ENCODE measurements around the gene POLR3E.

Gene POLR3E

DNA sequence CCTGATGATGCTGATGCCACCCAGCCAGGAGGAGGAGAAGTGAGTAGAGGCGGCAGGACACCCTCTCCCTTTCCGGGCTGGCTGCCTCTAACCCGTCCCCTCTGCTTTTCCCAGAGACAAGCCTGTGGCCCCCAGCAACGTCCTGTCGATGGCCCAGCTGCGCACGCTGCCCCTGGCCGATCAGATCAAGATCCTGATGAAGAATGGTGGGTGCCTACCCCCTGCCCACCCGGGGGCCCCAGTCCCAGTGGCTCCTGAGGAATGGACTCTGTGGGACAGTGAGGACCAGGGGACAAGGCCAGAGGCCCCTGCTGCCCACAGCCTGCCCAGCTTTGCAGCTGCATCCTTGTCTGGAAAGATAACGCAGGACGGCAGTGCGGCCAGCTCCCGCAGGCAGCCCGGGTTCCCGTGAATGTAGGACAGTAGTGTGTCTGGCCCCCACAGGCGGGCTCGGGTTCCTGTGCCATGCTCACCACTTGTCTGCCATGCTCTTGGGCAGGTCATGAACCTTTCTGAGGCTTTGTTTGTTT, 19.9 kb downstream of the POLR3E start:
- no peak for DNase-seq (ENCODE audit: low read depth, low spot score)

DNA sequence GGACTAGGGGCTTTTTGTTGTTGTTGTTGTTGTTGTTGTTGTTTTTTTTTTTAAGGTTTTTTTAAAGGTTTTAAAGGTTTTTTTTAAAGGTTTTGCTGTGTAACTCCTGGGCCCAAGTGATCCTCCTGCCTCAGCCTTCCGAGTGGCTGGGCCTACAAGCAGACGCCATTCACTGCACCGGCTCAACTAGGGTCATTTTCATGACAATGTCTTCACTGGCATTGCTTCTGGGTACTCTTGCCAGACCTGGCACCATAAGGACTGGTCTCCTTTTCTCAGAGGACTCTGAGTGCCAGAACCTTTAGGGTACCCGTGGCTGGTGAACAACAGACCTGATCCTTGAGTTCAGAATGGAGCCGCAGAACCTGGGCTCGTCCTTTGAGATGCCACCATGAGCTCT, 20.4 kb downstream of the POLR3E start:
- DNase-seq (ENCODE audit: low read depth, low spot score), result no peak

DNA sequence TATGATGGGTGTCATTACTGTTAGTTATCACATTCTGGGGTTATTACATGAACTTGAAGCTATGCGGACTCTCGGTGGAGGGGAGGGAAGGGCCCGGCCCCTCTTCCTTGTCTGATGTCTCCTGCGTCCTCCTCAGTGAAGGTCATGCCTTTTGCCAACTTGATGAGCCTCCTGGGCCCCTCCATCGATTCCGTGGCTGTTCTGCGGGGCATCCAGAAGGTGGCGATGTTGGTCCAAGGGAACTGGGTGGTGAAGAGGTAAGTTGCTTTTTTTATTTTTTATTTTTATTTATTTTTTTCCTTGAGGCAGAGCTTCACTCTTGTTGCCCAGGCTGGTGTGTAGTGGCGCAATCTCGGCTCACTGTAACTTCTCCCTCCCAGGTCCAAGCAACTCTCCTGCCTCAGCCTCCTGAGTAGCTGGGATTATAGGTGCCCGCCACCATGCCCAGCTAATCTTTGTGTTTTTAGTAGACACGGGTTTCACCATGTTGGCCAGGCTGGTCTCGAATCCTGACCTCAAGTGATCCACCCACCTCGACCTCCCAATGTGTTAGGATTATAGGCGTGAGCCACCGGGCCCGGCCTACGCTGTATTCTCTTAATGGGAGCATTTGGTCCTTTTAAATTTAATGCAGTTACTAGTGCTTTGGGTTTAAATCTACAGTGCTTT, 21.6 kb downstream of the POLR3E start:
- DNase-seq (ENCODE audit: low read depth, low spot score), result peak; percentile 19

DNA sequence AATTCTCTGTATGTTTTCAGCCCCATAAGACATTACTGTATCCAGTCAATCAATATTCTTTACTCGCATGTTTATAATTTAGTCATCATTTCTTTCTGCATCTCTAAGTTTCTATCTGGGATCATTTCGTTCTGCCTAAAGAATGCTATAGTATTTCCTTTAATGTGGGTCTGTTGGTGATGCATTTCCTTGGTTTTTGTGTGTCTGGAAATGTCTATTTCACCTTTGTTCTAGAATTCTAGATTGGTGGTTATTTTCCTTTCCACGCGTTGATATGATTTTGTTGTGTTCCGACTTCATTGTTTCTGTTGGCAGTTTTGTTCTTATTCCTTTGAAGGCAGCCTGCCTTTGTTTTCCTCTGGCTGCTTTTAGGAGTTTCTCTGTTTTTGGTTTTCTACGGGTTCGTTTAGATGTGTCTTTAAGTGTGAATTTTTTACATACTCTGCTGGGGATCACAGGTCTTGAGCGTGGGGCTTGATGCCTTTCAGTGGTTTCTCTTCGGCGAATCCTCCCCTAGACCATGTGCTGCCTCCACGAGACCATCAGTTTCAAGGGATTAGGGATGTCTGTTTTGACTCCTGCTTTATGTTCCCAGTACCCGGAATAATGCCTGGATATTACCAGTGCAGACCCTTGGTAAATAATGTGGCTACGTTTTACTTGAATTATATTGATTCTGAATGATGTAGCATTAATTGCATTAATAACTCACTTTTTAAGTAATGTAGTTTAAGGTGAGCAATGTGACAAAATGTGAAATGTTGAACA, 23.5 kb downstream of the POLR3E start:
- no peak for DNase-seq (ENCODE audit: low read depth, low spot score)

DNA sequence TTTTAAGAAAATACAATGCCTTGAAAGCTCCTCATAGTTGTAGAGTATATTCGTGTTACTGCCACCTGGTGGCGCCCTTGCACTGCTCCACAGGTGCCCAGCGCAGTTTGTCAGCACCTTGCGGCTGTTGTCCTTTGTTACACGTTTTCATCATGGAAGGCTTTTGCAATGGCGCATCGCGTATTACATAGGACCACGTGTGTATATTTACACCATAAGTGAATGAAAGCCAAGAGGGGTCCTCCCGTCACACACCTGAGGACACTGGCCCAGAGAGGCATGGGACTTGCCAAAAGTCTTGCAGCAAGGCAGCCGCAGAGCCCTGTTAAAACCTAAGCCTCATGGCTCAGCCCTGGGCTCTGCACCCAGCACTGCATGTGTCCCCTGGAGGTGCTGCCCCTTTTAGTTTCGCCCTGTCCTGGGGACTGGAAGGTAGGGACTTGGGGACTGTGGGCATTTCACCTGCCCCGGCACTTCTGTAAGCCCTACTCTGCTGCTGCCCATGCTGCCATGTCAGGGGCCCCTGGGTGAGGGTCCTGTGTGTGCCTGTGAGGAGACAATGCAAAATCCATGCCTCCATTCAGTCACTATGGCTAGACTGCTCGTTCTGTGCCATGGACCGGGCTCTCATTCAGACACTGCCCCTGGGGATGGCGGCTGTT, 24.3 kb downstream of the POLR3E start:
- peak; percentile 87 for DNase-seq (ENCODE audit: low read depth, low spot score)

DNA sequence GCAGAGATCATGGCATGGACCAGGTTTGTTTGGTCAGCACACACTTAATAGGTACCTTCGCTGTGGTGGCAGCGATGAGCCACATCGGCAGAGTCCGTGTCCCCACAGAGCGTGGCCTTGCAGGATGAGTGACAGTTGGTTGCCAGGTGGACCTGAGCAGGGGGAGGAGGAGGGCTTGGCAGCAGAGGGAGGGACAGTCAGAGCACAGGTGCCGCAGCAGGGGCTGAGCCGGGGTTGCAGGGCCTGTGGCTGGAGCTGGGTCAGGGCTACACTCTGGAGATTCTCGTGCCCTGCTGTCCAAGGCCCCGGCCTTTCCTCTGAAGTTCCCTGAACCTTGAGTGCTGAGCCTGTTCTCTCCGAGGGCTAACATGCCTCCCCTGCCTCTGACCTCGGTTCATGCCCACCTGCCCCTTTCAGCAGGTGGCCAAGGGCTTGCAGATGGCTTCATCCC, 24.8 kb downstream of the POLR3E start:
- DNase-seq (ENCODE audit: low read depth, low spot score), result no peak

DNA sequence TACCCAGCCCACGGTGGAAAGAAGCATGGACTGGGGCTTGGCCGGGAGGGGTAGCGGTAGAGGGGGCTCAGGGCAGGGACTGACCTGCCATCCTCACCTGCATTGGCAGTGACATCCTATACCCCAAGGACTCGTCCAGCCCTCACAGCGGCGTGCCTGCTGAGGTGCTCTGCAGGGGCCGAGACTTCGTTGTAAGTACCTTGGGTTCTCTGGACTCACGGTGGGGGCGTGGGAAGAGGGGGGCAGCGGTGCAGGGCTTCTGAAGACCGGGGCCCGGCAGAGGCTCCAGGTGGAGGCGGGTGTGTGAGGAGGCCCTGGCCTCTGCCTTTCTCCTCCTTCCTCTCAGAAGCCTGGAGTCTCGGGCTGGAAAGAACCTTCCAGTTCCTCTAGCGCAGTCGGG, 25.5 kb downstream of the POLR3E start:
- no peak for DNase-seq (ENCODE audit: low read depth, low spot score)

DNA sequence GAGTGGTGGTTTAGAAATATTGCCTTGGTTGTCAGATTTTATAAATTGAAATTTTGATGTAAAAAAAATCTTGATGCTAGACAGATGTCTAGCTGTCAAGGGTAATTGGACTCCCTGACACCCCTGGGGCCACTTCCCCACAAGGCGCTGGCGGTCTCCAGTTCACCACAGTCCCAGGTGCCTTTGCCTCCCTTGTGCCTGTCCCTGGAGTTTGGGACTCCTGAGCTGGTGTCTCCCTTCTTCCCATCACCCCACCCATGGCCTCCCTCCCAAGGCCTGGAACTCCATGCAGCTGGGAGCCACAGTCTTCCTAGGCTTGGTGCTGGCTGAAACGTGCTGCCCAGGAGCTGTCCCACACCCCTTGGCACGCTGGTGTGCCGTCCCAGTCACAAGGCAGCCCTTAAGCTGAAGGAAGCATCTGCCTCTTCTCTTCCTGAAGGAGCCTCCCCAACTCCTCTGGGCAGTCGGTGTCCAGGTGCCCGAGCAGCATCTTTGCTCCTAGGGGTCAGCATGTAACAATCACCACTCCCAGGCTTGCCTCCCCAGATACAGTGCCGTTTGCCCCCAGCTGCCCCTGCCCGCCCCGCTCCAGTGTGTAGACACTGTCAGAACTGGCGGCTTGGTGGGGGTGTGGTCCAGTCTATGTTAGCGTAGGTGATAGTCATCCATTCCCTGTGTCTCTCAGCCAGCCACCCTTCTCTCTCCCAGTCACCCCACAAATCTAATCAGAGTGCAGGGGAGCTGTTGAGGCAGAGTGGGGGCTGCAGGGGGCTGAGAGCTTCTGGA, 26.2 kb downstream of the POLR3E start:
- DNase-seq (ENCODE audit: low read depth, low spot score), result no peak

DNA sequence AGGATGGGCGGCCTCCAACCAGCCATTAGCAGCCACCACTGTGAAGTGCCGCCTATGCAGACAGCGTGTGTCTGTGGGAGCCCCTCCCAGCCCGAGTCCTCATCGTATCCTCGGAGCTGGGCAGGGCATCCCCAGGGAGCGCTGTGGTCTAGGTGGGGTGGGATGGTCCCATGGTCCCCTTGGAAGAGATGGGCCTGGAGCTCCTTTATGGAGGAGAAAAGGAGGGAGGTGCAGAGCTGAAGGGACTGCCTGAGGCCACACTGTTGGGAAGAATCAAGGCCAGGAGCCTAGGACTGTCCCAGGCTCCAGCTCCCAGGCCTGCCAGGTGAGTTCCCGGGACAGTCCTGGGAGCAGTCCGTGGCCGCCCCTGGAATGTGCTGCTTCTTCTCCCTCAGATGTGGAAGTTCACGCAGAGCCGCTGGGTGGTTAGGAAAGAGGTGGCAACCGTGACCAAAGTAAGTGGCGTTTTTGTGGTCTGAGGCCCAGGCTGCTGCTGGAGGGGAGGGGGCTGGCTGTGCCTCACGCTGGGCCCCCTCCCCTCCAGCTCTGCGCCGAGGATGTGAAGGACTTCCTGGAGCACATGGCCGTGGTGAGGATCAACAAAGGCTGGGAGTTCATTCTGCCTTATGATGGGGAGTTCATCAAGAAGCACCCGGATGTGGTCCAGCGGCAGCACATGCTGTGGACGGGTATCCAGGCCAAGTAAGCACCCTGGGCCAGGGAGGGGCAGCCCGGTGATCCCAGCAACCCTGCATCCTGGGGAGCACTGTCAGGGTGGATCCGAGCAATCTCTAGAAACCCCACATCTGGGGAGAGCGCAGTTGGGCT, 27.0 kb downstream of the POLR3E start:
- DNase-seq (ENCODE audit: low read depth, low spot score), result no peak

DNA sequence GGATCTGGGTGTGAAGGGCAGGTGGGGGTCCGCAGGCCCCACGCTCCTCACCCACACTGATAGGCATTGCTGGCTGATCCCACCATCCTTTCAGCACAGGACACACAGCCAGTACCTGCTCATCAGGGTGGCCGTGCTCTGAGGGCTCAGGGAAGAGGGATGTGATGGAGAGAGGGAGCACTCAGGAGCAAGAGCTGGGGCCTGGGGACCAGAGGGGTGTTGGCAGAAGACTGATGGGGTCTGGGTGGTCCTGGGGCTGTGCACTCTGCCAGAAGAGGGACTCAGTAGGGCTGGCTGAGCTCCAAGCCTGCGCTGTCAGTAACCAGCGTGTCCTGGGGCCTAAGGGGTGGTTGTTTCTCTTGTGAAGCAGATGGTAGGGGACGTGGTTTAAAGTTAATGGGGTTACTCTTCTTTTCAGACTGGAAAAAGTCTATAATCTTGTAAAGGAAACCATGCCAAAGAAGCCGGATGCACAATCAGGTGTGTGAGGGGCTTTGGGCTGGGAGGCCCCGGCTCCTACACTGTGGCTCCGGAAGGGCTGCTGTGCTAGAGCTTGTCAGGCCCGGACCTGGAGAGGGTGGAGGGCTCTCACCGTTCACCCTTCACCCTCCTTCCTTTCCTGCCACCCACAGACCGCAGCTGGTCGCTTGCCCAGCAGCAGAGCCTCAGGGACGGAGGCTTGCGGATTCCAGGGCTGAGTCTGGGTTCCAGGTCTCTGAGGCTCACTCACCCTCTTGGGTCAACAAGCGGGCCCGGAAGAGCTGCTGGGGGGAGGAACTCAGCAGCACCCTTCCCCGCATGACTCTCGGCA, 27.8 kb downstream of the POLR3E start:
- DNase-seq (ENCODE audit: low read depth, low spot score), result no peak

DNA sequence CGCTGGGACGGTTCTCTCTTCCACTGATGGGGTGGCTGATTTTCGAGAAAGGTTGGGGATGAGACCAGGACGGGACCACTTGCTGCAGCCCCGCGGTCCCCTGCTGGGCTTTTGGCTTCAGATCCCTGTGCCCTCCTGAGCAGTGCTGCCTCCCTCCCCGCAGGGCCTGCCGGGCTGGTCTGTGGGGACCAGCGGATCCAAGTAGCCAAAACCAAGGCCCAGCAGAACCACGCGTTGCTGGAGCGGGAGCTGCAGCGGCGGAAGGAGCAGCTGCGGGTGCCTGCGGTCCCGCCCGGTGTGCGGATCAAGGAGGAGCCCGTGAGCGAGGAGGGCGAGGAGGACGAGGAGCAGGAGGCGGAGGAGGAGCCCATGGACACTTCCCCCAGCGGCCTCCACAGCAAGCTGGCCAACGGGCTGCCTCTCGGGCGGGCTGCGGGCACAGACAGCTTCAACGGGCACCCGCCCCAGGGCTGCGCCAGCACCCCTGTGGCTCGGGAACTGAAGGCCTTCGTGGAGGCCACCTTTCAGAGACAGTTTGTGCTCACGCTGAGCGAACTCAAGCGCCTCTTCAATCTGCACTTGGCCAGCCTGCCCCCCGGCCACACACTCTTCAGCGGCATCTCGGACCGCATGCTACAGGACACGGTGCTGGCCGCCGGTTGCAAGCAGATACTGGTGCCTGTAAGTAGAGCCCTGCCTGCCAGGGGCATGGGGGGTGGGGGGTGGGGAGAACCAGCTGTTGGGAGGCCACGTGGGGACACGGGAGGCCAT, 28.6 kb downstream of the POLR3E start:
- no peak for DNase-seq (ENCODE audit: low read depth, low spot score)

DNA sequence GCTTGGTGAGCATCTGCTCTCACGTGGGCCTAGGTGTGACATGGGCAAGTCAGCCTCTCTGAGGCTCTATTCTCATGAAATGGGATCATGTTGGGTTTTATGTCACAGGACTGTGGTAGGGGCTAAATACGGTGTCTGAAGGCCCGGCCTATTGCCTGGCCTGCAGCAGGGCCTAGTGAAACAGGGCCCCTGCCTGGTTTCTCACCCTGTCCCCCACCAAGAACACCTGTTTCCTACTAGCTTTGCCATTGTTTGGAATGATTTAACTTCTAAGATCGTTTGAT, 29.1 kb downstream of the POLR3E start:
- no peak for DNase-seq (ENCODE audit: low read depth, low spot score)

DNA sequence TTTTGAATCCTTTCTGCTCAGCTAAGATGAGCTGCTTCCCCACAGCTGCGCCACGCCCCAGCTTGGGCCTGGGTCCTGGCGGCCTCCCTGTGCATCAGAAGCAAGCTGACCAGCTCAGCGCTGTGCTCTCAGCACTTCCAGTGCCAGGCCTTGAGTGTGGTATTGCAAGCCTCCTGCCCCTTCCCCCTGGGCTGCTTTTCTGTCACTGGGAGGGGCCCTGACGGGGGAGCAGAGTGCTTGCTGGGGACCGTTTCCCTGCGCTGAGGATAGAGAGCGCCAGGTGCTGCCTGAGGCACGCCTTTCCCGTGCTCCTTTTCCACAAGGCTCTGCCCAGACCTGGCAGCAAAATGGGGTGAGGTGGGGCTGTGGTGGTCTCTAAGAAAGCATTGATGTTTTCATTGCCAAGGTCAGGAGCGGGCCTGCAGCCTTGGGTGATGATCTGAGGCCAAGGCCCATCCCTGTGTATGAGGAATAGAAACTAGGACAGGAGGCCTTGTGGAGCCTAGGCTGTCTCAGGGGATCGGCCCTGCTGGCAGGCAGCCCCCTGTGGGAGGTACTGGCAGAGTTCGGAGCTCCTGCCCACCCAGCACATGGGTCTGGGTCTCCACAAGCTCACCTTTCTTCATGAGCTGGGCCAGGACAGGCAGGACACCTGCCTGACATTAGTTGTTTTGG, 29.7 kb downstream of the POLR3E start:
- DNase-seq (ENCODE audit: low read depth, low spot score), result no peak

DNA sequence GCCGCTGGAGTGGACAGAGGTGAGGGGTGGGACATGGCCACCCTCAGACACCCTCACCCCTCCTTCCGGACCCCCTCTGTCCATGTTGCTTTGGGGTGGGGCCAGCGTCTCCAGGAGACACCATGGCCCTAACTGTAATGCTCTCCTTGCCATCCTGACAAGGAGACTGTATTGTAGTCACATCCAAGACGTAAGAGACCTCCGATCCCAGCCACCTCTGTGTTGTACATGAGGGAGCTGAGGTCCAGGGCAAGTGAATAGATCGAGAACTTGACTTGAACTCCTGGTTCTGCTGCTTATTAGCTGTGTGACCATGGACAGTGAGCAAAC, 30.2 kb downstream of the POLR3E start:
- no peak for DNase-seq (ENCODE audit: low read depth, low spot score)

DNA sequence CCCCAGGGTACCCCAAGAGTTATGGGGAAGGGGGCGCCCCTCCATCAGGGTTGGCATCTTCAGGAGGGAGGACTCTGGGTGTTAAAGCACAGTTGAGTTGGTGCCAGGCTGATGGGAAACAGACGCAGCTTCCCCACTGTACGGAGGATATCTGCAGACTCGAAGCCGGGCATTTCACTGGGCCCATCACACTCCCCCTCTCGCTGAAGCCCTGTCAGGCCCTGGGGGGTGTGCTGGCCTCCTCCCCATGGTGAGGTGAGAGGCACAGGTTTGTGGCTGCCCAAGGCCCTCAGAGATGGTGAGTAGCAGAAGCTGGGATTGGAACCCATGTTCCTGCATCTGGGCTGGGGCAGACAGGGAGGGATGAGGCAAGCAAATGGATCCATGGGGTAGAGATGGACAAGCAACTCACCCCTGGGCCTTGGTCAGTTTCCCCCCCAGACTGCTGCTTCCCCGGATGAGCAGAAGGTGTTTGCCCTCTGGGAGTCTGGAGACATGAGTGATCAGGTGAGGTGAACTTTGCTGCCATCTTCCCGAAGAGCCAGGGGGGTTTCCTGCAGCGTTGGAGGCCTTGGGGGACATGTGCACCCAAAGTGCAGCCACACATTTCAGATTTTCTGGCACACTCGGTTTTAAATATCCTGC, 31.0 kb downstream of the POLR3E start:
- no peak for DNase-seq (ENCODE audit: low read depth, low spot score)

DNA sequence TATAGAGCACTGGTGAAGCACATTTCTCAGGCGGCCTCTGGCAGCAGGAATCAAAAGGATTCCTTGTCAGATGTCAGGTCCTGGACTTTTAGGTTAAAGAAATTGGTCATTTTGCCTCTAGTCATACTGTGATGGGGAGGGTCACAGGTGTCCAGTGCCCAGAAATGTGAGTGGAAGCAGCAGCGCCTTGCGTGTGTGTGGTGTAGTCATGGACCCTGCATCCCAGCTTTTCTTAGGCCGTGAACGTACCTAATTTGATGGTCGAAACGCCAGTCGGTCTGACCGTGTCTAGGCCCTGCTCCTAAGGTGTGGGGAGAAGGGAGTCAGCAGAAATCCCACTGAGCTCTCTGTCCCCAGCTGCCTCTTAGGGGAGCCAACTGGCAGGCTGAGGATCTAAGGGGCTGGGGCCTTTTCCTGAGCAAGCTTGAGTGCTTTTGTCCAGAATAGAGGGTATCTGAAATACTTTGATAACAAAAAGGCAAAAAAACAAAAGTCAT, 32.0 kb downstream of the POLR3E start:
- DNase-seq (ENCODE audit: low read depth, low spot score), result no peak

DNA sequence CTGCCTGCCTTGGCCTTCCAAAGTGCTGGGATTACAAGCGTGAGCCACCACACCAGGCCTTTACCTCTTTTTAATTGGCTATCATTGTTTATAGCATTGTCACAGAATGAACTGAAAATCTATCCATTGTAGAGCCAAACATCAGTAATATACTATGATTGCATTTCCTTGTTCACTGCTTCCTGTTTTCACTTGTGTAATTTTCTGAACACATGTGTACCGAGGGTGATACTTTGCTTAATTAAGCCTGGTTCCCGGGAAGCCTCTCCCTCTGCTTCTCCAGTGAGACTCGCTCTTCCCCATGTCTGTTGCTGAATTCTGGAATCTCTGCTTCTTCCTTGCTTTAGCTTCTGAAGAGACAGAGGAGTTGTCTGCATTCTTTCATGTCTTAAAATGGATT, 33.1 kb downstream of the POLR3E start:
- DNase-seq (ENCODE audit: low read depth, low spot score), result no peak

DNA sequence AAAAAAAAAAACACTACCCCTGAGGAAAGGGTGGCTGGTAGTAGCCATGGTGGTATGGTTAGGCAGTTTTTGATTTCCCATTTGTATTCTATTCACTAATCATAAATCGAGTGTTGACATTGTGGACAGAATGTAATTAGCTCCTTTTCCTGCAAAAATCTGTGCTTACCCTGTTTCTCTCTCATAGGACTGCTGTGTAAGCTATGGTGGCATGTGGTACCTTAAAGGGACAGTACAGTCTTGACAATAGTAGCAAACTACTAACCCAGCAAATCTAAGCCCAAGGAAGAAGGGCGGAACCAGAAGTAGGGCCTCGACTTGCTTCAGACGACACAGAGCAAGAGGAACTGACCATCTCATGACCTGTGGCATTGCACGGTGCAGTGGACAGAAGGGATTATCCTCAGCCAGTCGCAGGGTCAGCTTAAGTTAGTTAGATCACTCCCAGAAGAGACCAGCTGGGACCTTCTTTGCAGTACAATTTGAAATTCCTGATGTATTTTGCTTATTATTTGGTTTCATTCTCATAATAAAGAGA, 36.3 kb downstream of the POLR3E start:
- DNase-seq (ENCODE audit: low read depth, low spot score), result no peak
